Neural cell (in vitro differentiated cells): Measurements from ENCODE around the gene CROT. TPM values are rescaled to one million over a fixed set of nuclear protein-coding genes. Genes with fewer than 3 reads are reported as not detected.

Experiments
- H2AFZ ChIP-seq: fragments of 200-600, 300-800 bp; sonication (generic), shearing (Covaris generic); 2 replicates; pipeline ENCODE4 v1.6.0; 2014; ENCODE audit warnings: low read depth, mild to moderate bottlenecking, antibody characterized with exemption, low read length, moderate library complexity
- H3F3A ChIP-seq: fragments of 200-600 bp; shearing (Covaris generic); 2 replicates; pipeline ENCODE4 v1.6.1; 2016; ENCODE audit warnings: mild to moderate bottlenecking, moderate library complexity, mixed read lengths, antibody characterized with exemption, low read length; ENCODE audit not compliant: insufficient read depth, poor library complexity, severe bottlenecking
- H3K27ac ChIP-seq: fragments of 200-600, 300-800 bp; sonication (generic), shearing (Covaris generic); 2 replicates; pipeline ENCODE4 v1.5.1; 2014; ENCODE audit warnings: mild to moderate bottlenecking, low read length, moderate library complexity
- H3K27me3 ChIP-seq: fragments of 300-800, 200-600 bp; sonication (generic), shearing (Covaris generic); 2 replicates; pipeline ENCODE4 v1.6.0; 2014; ENCODE audit warnings: mild to moderate bottlenecking, low read depth, low read length, moderate library complexity; ENCODE audit not compliant: insufficient read depth
- H3K36me3 ChIP-seq: fragments of 300-800, 200-600 bp; sonication (generic), shearing (Covaris generic); 2 replicates; pipeline ENCODE4 v1.5.1; 2014; ENCODE audit warnings: mild to moderate bottlenecking, antibody characterized with exemption, low read length, moderate library complexity; ENCODE audit not compliant: insufficient read depth
- H3K4me2 ChIP-seq: fragments of 300-800, 200-600 bp; sonication (generic), shearing (Covaris generic); 2 replicates; pipeline ENCODE4 v1.6.0; 2014; ENCODE audit warnings: mild to moderate bottlenecking, low read length
- H3K4me3 ChIP-seq: fragments of 300-800, 200-600 bp; sonication (generic), shearing (Covaris generic); 2 replicates; pipeline ENCODE4 v1.5.1; 2014; ENCODE audit warnings: mild to moderate bottlenecking, low read length, moderate library complexity
- H3K79me2 ChIP-seq: fragments of 200-600 bp; shearing (Covaris generic); replicated peaks from 2 replicates; pipeline ENCODE4 v1.6.0; 2014; ENCODE audit warnings: mild to moderate bottlenecking, low read length, moderate library complexity; ENCODE audit not compliant: insufficient read depth
- H3K9ac ChIP-seq: fragments of 300-800, 200-600 bp; sonication (generic), shearing (Covaris generic); 2 replicates; pipeline ENCODE4 v1.6.1; 2016; ENCODE audit warnings: mild to moderate bottlenecking, low read length, mixed read lengths
- H3K9me2 ChIP-seq: fragments of 200-600 bp; shearing (Covaris generic); 2 replicates; pipeline ENCODE4 v1.6.1; 2016; ENCODE audit warnings: mild to moderate bottlenecking, low read length, mixed read lengths; ENCODE audit not compliant: insufficient read depth
- H3K9me3 ChIP-seq: fragments of 200-600, 300-800 bp; sonication (generic), shearing (Covaris generic); 2 replicates; pipeline ENCODE4 v1.6.1; 2016; ENCODE audit warnings: mild to moderate bottlenecking, mixed run types, low read length, moderate library complexity, mixed read lengths
- H4K20me1 ChIP-seq: fragments of 200-600 bp; shearing (Covaris generic); 2 replicates; pipeline ENCODE4 v1.6.1; 2016; ENCODE audit warnings: mild to moderate bottlenecking, mixed run types; ENCODE audit not compliant: insufficient read depth
- CTCF ChIP-seq: fragments of 450-650 bp; IDR thresholded peaks from 2 replicates; pipeline ENCODE4 v1.5.1; 2014; ENCODE audit warnings: antibody characterized with exemption, mild to moderate bottlenecking, moderate library complexity; ENCODE audit not compliant: poor library complexity, severe bottlenecking
- EP300 ChIP-seq: fragments of 450-650 bp; conservative IDR thresholded peaks from 2 replicates; pipeline ENCODE4 v1.6.1; 2014; ENCODE audit warnings: antibody characterized with exemption, mild to moderate bottlenecking, moderate library complexity; ENCODE audit not compliant: poor library complexity, severe bottlenecking
- EZH2 ChIP-seq: fragments of 200-600, 300-800 bp; shearing (Covaris generic), sonication (generic); IDR thresholded peaks from 2 replicates; pipeline ENCODE4 v1.6.1; 2014; ENCODE audit warnings: antibody characterized with exemption, low read length, borderline replicate concordance, mild to moderate bottlenecking; ENCODE audit not compliant: insufficient read depth, poor library complexity, severe bottlenecking
- MXI1 ChIP-seq: fragments of 450-650 bp; conservative IDR thresholded peaks from 2 replicates; pipeline ENCODE4 v1.6.1; 2014; ENCODE audit warnings: antibody characterized with exemption, mild to moderate bottlenecking; ENCODE audit not compliant: poor library complexity, severe bottlenecking
- POLR2AphosphoS5 ChIP-seq: IDR thresholded peaks from 2 replicates; pipeline ENCODE4 v1.6.1; 2012
- RAD21 ChIP-seq: fragments of 450-650 bp; conservative IDR thresholded peaks from 2 replicates; pipeline ENCODE4 v1.6.1; 2014; ENCODE audit warnings: antibody characterized with exemption, mild to moderate bottlenecking, moderate library complexity
- REST ChIP-seq: IDR thresholded peaks from 2 replicates; pipeline ENCODE4 v1.6.1; 2012; ENCODE audit warnings: borderline replicate concordance
- SMC3 ChIP-seq: fragments of 450-650 bp; conservative IDR thresholded peaks from 2 replicates; pipeline ENCODE4 v1.6.1; 2014; ENCODE audit warnings: antibody characterized with exemption, mild to moderate bottlenecking, moderate library complexity; ENCODE audit not compliant: poor library complexity
- TAF1 ChIP-seq: IDR thresholded peaks from 2 replicates; pipeline ENCODE4 v1.6.1; 2012; ENCODE audit warnings: low read depth
- polyA plus RNA-seq: library from polyadenylated mRNA; depleted of rRNA; stranded (reverse); fragments of >200 nt; gene quantifications from 2 replicates; pipeline ENCODE4 v1.2.3, GENCODE V29; 2014

The CROT gene
- polyA plus RNA-seq, 1 donor from 2014 or later: 20.6 TPM

- Histone ChIP-seq H3K4me3 (no peak overlapping the region), H2AFZ (no peak overlapping the region), H3K36me3 (no peaks in the 10 kb centered on the region), H3K79me2 (peaks cover 2% of the 10 kb centered on the region), H3K27ac (no peak overlapping the region), H3F3A (no peaks in the 10 kb centered on the region), H3K9me2 (no peaks in the 10 kb centered on the region), H3K4me2 (no peak overlapping the region), H3K9ac (no peak overlapping the region), H3K9me3 (no peaks in the 10 kb centered on the region), H4K20me1 (no peaks in the 10 kb centered on the region), H3K27me3 (no peaks in the 10 kb centered on the region)
- no peak for TF ChIP-seq SMC3
- no peak for TF ChIP-seq POLR2AphosphoS5
- TF ChIP-seq RAD21: no peak
- no peak for TF ChIP-seq CTCF
- no peak for TF ChIP-seq EP300
- TF ChIP-seq REST: no peak
- TF ChIP-seq TAF1: no peak
- no peak for TF ChIP-seq MXI1
- TF ChIP-seq EZH2: no peak
These were observed 35.4 kb downstream of the CROT start for GRCh38 chr7:87380905-87381304.

DNA sequence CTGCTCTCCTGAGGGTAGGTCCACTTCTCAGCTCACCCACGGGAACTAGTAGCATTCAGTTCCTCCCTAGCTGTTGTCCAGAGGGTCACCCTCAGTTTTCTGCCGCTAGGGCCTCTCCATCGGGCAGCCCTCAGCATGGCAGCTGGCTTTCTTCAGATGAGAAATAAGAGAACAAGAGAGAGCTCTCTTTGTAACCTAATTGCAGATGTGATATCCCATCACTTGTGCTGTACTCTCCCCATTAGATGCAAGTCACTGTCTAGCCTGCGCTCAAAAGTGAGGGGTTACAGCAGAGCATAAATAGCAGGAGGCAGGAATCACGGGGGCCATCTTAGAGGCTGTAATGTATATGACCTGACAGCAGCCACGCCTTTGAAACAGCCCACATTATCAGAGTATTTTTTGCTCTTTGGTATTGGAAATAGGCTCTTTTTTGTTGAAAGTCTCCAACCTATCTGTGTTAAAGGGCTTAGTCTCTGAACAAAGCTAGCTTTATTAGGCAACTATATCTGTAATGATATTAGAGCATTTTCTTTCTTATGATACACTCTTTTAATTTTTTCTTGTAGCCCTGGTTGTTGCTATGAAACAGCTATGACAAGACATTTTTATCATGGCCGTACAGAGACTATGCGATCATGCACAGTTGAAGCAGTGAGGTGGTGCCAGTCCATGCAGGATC, 45.7 kb downstream of the CROT start:
- no peak overlapping the region for H3K4me2 ChIP-seq
- no peak overlapping the region for H2AFZ ChIP-seq
- no peaks in the 10 kb centered on the region for H4K20me1 ChIP-seq
- no peaks in the 10 kb centered on the region for H3K9me2 ChIP-seq
- H3K27me3 ChIP-seq: no peaks in the 10 kb centered on the region
- no peak overlapping the region for H3K9ac ChIP-seq
- H3K79me2 ChIP-seq: no peaks in the 10 kb centered on the region
- no peak overlapping the region for H3K4me3 ChIP-seq
- TF ChIP-seq CTCF (no peak), REST (no peak), SMC3 (no peak), RAD21 (no peak), POLR2AphosphoS5 (no peak)
- H3K36me3 ChIP-seq: no peaks in the 10 kb centered on the region
- H3F3A ChIP-seq: no peaks in the 10 kb centered on the region
- no peaks in the 10 kb centered on the region for H3K9me3 ChIP-seq
- H3K27ac ChIP-seq: no peak overlapping the region
